NCI-H526 treated with DMSO at 0.1 percent for 48 hours (cell line): ENCODE measurements around the gene HPCAL1.

Experiments
- DNase-seq: peaks from one replicate; lab custom pipeline; 2025; lab: John Stamatoyannopoulos, UW

The HPCAL1 gene

DNA sequence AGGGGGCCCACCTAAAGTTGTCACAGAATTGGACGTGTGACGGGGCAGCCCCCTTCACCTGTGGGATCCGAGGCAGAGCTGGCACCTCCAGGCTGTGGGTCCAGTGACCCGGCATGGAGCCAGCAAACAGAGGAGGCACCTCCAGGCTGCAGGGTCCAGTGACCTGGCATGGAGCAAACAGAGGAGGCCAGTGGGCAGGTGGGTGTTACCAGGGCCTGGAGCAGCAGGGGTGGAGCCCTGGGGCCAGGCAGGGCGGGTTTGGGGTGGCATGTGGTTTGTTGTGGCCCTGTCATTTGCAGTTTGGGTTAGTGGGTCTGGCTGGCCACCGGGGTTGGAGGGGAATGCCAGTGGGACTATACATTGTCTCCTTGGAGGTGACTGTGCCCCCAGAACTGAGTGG is 68.2 kb downstream of the HPCAL1 start:
- DNase-seq: no peak

DNA sequence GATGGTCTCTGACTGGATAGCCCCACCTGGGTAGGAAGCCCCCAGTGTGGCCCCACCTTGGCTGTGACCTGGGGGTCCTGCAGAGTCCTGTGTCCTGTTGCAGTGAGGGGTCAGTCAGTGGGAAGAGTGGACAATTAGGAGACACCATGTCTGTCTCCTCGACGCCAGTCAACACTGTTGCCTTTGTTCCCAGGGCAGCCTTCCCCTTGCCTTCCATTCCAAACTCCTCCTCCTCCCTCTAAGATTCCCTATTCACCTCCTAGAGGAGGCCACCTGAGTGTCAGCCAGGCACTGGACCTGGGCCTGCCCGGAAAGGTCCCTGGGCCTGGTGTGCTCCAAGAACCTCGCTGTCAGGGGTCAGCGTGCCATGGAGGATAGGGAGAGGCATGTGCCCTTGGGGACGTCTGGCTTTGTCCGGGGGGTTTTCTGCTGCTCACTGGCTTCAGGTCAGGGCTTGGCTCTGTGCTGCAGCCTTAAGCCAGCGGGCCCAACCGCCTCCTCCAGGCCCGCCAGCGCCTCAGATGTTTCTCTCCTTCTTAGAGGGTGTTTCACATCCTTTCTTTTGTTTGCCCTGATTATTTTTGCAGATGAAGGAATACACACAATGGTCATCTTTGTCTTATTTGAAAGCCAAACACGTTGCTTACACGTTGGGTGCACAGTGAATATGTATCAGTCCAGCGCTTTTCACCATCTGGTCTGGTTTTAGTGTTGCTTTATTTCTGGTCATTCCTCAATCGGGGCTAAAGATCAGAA is 68.9 kb downstream of the HPCAL1 start:
- no peak for DNase-seq

DNA sequence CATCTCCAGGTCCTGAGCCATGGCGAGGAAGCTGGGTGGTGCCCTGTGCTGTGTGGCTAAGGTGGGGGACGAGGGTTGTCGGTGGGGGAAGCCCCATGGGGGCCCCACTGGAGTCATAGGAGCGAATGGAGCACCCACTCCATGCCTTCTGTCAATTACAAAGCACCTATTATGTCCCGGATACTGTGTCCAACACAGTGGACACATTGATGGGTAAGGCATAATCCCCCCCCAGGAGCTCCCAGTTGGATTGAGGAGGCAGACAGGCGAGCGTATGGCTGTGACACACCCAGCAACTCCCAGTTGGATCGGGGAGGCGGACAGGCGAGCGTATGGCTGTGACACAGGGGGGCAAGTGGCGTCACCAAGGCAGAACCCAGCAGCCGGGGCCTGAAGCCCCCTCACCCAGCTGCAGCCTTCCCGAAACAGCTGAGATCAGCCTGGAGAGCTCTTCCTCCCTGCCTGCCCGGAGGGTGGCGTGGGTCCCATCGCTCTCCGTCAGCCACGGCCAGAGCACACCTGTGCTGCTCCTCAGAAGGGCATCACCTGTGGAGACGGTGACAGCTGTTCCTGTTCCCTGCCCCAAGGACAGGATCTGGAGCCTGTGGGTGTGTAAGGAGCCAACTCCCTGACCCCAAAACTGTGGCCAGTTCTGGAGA is 69.6 kb downstream of the HPCAL1 start:
- DNase-seq: no peak

DNA sequence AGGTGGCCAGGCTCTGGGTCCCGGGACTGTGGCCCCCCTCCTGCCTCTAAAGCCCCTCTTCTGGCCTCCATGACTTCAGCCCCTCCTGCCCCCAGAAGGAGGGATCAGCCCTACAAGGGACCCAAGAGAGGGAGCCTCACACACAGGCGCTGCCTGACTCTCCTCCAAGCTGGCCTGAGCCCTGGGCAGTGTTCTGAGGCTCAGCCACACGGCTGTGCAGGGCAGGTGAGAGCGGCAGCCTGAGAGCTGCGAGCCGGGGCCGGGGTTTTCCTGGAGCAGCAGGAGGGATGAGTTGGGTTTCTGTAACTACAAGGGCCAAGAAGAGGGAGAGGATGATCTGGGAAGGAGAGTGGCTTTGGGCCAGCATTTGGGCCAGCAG is 70.1 kb downstream of the HPCAL1 start:
- DNase-seq: no peak

DNA sequence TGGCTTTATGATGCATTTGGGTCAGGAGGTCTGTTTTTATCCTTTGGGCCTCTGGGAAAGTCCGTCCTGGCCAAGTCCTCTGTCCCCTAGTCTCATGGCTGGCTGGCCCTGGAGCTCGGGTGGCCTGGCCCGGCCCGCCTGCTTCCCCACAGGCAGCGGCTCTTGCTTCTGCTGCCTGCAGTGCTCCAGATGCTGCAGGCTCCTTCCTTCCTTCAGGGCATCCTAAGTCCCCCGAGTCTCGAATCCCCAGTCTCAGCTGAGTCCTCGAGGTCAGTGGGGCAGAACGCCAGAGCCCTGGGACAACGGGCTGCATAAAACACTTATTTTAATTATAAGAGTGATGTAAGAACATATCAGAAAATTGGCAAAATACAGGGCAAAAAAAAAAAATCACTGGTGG is 71.2 kb downstream of the HPCAL1 start:
- no peak for DNase-seq

DNA sequence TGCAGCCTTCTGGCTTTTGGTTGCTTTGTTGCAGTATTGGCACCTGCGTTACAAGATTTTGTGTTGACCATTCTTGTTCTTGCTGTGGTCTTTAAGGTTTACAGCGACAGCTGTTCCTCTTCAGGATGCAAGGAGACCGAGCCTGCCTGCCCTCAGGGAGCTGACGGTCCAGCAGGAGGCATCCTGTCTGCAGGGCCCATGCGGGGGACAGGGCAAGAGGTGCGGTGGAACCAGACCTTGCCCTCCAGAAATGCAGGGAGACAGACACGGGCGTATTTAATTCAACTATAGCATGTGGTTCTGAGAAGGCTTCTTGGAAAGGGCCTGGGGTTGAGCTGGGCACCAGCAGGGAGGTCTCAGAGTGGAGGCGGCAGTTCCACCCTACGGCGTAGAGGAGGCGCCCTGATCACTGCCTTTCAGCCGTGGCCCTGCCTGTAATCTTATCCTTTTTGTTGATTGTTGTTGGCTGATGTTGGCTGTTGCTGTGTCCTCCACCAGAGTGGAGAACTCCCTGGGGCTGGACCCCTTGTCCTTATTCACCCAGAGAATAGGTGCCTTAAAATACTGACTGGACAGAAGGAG is 71.7 kb downstream of the HPCAL1 start:
- no peak for DNase-seq

DNA sequence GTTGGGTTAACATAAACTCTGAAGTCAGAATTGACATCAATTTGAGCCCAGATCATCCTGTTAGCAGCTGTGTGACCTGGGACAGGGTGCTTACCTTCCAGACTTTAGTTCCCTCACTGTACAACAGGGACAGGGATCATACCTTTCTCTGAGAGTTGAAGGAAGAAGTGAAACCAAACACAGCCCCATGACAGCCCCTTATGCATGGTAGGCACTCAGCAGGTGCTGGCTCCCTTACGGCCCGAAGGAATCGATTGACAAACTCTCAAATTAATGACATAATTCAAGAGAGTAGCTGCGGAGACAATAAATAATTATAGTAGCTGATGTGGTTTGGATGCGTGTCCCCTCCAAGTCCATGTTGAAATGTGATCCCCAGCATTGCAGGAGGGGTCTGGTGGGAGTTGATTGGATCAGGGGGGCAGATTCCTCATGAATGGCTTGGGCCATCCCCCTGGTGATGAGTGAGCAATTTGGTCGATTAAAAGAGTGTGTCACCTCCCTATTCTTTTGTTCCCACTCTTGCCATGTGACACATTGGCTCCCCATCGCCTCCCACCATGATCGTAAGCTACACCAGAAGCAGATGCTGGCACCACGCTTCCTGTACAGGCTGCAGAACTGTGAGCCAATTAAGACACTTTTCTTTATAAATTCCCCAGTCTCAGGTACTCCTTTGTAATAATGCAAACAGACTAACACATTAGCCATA is 73.0 kb downstream of the HPCAL1 start:
- no peak for DNase-seq

DNA sequence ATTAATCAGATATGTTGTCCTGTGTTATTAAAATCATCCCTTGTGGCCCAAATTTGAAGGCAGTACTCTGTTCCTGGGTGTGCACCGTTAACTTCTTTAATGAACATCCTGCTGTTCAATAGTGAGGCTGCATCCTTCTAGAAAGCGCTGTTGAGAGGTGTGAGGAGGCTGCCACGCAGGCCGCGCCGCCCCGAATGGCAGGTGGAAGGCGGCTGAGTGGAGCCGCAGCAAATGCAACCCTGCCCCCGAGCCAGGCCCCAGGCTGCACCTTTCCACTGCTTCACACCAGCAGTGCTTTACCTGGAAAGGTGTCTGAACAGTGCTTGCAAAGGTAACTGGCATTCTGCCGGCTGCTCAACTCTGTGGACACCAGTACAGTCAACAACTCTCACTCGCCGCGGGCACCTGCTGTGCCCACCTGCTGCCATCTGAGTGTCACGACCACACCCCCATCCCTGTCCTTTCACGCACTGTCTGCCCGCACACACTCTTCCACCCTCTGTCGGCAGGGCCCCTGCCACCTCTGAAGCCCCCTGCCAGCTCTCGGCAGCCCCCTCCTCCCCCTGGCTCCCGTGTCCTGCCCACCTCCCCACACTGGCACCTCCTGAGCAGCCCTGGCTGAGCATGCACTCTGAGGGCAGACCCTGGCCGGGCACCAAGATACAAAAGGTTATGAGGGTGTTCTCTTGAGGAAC is 74.5 kb downstream of the HPCAL1 start:
- DNase-seq: no peak

DNA sequence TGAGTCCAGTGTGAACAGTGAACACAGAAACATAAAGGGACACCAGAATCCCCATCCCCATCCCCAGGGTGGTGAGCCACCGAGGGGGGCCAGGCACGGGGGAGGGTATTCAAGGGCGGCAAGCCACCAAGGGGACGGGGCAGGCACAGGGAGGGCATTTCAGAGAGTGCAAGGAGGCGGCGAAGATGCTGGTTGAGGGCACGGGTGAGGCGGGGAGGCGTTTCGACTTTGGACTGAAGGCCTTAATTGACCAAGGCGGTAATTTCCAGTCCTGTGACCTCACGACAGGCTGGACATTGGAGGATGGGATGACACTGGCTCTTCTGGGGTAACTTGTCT is 75.0 kb downstream of the HPCAL1 start:
- no peak for DNase-seq

DNA sequence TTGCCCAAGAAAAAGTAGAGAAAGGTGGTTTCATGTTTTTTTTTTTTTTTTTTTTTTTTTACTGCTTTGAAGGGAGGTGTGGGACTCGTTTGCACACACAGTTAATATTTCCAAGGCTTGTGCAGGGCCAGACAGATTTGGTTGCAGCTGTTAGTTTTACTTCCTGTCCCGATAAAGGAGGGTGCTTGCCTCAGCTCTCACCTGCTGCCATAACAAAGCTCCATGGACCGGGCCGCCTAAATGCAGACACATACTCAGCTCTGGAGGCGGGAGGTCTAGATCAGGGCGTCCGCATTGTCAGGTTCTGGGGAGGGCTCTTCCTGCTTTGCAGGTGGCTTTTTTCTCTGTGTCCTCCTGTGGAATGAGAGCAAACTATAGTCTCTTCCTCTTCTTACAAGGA is 75.5 kb downstream of the HPCAL1 start:
- peak; percentile 82 for DNase-seq

DNA sequence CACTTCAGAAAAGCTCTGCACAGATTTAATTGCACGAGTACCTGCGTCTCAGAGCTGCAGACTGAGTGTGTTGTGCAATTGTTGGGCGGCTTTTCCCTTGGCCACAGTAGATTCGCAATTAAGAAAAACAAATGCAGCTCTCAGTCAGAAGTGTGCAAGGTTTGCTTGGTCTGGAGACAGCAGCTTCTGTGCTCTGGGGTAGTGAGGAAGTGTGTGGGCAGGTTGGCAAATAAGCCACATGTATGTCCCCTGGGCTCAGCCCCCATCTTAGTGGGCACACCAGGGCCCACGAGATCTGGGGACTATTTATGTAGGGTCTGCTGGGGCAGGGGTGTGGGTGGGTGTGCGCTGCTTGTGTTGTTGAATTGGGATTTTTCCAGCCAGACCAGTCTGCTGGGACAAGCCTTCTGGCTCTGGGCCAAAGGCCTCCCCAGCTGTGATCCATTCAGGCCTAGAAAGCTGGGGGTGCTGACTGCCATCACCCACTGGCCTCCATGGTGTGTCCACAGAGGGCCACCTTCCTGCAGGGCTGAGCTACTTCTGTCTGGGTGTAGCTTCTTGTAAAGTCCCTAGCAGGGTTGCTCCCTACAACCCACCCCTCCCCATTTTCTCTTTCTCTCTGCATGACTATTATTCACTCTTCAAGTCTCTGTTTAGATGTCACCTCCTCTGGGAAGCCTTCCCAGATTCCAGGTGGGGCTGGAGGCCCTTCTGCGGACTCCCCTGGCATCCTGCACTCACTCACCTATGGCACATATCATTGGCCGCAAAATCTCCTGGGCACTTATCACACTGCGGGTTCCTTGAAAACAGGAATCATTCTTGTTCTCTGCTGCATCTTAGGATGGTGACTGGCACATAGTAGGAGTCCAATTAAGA is 77.6 kb downstream of the HPCAL1 start:
- no peak for DNase-seq

DNA sequence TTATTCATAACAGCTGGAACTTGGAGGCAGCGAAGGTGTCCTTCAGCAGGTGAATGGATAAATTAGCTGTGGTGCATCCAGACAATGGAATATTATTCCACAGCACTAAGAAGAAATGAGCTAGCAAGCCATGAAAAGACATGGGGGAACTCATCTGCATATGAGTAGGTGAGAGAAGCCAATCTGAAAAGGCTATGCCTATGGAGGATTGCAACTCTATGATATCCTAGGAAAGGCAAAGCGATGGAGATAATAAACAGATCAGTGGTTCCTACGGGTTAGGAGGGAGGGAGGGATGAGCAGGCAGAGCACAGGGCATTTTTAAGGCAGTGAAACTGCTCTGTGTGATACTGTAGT is 79.3 kb downstream of the HPCAL1 start:
- no peak for DNase-seq

DNA sequence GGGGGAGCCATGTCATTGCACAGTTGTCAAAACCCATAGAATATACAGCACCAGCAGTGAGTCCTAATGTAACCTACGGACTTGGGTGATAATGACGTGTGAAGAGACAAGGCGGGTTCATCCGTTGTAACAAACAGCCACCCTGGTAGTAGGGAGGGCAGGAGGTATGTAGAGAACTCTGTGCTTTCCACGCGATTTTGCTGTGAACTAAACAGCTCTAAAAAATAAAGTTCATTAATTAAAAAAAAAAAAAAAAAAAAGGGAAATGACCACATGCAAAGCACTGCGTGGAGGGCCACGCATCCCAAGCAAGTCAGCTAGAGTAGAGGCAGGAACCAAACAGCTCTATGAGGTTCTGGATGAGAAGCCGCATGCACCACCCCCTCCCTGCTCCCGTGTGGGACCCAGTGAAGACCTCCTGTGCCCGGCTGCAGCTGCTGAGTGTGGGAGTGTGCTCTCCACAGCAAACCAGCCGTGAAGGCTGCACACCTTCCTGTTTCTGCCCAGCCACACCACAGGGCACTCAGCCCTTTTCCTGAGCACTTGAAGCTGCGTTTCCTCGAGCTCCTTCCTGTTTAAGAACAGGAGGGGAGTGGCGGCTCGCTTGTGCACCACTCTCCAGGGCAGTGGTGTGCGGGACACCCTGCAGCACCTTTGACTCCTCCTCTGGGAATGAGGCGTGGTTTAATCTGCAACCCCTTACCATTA is 79.8 kb downstream of the HPCAL1 start:
- DNase-seq: no peak

DNA sequence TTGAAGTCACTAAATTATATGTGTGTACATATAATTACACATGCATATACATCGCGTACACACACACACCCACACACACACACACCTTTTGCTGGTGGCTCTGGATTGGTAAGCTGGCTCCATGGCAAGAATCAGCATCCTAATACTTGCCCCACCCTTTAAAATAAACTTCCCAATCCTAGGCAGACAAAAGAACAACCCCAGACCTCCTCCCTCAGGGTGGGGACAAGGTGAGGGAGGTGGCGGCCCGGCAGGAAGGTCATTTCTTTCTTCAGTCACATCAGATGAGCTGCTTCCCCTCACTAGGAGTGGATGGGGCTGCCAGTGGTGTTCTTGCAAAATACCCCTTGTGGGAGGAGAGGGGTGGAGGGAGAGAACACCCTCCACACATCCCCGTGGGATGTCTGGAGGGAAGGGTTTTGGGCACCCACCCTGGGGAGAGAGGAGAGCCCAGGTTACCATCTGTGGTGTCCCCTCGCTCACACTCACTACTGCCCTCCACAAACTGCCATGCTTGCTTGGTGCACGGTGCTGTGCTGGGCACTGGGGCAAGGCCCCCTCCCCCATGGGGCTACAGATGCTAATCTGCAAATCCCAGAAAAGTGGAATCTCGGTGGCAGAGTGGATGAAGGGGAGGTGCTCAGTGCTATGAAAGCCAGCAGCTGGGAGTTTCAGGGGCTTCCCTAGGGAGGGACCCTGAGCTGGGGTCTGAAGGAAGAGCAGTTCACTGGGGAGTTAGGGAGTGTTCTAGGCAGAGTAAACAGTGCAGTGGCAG is 81.4 kb downstream of the HPCAL1 start:
- no peak for DNase-seq

DNA sequence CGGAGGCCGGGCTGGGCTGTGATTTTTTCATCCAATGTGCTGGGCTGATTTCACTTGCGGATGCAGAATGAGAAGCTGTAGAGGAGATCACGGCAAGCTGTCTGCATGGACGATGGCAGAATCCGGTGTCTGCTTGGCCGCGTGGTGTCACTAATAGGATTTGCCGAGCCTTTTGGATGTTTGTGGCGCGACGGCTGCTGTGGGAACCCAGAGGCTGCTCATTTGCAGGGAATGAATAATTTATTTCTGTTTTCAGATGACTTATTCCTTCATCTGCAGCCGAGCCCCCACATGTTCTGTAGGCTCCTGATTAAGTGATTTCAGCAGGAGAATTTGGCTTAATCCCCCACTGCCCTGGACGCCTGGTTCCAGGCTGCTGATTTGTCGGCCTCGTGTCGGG is 82.8 kb downstream of the HPCAL1 start:
- no peak for DNase-seq

DNA sequence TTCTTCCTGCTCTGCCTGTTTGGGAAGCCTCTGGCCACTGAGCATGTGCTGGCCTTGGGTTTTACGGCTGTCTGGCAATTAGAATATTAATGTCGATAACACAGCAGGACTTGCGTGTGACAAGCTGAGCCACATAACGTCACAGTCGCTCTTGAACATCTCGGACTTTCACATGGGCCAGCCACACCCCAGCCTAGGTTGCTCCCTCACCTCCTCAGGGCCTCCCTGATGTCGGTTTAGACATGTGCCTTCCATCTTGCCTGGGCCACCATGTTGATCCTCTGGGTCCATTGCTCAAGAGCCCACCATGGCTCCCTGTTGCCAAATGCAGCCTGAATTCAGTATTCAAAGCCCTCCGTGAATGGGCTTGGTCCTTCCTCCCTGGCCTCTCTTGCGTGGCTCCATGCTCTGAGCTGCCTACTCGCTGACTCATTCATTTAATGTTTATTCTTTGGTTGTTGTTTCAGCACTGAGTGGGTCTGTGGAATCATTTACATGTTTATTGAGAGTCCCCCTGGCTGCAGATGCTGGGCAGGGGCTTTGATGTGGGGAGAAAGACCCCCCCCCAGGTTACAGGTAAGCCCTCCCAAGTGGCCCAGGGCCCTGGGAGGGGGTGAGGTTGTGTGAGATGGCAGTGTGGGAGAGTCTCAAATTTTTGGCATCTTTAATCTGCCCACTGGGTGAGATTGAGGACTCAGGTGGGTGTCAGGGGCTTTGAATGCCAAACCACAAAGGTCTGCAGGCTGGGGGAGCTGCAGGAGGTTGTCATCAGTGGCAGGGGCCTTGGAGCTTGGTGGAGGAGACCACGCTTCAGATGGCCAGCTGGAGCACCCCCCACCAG is 83.4 kb downstream of the HPCAL1 start:
- no peak for DNase-seq

DNA sequence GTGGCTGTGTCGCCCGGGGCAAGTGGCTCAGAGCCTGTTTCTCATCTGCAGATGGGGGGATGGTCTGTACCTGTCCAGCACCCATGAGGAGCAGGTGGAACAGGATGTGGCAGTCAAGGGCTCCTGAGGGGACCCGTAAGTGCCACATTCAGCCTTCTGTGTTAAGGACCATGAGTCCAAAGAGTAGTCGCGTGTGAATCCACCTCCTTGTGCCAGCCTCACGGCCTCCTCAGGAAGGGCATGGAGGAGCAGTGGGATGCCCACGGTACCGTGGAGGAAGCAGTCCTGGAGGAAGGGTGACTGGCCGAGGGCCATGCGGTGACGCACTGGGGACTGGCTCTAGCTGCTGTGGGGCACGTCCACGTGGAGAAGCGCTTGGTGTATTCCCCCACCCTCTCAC is 84.3 kb downstream of the HPCAL1 start:
- no peak for DNase-seq

DNA sequence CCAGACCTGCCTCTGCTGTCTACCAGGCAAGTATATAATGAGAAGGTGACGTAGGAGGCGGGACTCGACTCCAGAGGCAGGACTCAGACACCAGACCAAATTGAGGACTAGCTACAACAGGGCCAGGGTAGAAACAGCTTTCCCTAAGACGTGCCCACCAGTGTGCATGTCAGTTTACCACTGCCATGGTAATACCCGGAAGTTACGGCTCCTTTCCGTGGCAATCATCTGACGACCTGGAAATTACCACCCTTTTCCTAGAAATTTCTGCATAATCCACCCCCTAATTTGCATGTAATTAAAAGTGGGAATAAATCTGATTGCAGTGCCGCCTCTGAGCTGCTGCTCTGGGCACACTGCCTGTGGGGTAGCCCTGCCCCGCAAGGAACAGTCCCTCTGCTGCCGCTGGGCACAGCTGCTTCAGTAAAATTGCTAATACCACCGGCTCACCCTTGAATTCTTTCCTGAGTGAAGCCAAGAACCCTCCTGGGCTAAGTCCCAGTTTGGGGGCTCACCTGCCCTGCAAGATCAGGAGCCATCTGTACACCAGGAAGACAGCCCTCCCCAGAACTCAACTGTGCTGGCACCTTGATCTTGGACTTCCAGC is 86.4 kb downstream of the HPCAL1 start:
- no peak for DNase-seq

DNA sequence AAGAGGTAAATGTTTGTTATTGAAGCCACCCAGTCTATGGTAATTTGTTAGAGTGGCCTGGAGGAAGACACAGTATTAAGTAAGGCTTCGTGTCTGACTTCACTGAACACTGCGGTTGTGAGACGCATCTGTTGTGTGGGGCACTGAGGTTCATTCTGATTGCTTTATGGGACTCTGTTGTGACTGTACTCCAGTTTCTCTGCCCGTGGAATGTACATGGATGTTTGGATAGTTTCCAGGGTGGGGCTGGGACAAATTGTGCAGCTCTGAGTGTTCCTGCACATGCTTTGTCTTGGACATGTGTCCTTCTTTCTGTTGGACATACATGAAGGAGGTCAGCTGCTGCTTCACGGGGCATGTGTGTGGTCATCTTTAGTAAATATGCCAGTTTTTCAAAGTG is 86.9 kb downstream of the HPCAL1 start:
- no peak for DNase-seq
